GM19043 (cell line): Measurements from ENCODE around the gene PCID2.
"Not testable (repeated sequence)": the region's sequence is repeated elsewhere in the genome, so short reads cannot be mapped to it uniquely, and the experiment has no call there.

Experiments used
- ATAC-seq: cut with Tn5 transposase; IDR thresholded peaks from one replicate; pipeline ENCODE4 v1.9.1; 2021; ENCODE audit warnings: low read depth; ENCODE audit not compliant: unreplicated experiment

PCID2 gene

DNA sequence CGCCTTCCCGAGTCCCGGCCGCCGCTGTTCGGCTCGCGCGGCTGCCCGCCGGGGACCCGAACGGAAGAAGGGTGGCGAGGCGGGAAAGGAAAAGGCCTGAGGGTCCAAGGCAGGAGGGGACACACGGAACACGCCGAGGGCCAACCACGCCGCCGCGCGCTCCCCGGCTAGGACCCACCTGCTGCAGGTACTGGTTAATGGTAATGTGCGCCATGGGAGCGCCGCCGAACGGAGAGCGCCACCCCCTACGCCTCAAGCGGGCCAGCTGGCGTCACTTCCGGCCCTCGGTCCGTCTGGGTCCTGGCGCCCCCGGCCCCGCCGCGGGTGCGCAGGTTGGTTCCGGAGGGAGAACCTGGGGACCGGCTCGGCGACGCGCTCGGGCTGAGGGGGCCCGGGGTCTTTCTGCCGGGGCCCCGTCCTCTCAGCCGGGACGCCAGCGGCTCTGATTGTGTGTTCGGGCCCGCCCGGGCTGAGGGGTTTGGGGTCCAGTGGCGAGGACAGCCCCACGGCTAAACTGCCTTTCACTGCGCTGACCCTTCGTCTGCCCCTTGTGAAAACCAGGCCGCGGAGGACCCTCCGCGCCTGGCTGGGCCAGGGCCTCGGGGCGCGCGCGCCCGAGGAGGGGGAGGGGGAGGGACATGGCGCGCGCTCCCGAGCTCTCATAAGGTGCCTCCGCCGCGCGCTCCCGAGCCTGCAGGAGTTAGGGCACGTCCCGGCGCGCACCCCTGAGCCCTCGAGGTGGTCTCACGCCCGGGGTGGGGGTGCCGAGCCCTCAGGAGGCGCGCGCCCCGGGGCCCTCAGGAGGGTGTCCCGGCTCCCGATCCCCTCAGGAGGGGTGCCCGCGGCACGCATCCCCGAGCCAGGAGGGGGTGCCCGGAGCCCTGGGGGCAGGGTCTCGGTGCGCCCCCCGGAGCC lies at the start of gene PCID2:
PCID2 (minus strand) TSS at position 249 of the 915 bp plus-strand sequence; CDS start at position 214, 35 bp downstream.
- ATAC-seq, result peak; percentile 76

DNA sequence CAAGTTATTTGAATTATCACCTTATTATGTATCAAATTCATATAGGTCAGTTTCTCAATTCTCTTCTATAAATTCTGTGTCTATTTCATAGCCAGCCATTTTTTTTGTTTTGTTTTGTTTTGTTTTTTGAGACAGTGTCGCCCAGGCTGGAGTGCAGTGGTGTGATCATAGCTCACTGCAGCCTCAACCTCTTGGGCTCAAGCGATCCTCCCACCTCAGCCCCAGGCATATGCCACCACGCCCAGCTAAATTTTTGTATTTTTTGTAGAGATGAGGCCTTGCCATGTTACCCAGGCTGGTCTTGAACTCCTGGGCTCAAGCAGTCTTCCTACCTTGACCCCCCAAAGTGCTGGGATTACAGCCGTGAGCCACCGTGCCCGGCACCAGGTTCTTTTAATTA lies 49.4 kb upstream of the PCID2 start:
- ATAC-seq, result not testable (repeated sequence)

DNA sequence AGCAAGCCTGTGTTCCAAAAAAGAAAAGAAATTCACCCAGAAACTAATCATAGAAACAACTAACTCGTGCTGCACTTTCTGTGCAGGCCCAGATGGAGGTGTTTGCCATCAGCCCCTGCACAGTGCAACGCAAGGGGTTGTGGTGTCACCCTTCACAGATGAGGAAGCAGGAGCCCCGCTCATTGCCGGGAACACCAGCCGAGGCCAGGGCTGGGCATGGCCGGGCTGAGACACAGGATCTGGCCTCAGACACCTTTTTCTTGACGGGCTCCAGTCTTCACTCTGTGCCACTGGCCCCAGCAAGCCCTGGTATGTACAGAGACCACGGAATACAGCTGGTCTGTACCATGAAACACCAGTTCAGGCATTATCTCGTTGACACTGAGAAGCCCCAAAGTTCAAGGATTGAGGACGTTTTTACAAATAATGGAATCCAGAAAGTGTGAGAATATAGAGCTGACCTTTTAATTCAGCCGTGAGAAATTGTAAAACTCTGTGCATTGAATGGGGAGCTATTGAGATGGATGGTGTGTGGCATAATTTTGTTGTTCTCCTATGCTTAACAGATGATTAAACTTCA lies 44.1 kb upstream of the PCID2 start:
- no peak for ATAC-seq

DNA sequence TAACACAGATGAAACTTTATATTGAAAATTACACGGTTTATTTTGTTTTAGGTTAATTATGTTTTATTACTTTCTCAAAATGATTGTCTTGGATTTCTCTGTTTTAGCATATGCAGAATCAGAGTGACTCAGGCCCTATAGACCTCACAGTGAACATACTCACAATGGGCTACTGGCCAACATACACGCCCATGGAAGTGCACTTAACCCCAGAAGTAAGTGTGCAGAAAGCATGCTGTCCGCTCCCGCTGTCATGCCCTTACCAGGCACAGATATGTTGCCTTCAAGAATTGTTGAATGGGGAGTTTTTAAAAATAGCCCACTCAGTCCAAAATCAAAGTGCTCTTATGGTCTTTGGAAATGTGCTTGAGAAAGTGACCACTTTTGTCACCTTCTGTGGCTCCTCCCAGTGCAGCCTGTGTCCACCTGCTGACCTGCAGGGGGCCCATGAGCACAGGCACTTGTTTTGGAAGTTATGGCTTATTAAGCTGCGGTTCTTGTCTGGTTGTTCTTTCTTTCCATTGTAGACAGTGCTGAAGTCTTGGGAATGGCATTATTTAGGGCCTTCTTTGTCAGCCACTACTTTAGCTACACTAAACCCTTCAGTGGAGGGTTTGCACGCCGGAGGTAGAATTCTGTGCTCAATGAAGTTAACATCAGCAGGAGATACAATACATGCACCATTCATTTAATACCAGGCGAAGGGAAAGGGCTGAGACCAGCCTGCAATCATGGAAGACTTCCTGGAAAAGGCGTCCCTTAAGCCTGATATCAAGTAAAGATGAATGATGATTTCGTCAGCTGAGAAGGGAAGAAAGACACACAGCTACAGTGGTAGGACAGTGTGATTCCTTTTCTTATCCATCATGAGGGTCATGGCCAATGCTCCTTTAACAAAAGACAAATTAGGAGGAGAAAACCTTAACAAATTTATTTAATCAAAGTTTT lies 37.7 kb upstream of the PCID2 start:
- no peak for ATAC-seq

DNA sequence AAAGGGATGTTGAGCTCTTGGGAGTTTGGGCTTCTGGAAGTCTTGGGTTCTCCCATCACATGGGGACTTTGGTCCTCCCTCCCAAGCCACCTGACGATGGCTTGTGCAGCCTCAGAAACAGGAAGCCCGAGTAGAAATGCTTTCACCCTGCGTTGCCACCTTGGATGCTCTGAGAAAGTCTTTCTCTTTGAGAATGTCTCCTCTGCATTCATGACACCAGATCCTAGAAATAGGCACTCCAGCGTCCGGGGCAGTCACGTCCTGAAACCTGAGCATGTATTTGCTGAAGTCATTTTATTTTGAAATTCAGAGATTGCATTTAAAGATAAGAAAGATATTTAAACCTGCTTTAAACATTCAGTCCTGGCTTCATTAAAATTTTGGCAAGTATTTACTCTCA lies 35.4 kb upstream of the PCID2 start:
- ATAC-seq, result no peak

DNA sequence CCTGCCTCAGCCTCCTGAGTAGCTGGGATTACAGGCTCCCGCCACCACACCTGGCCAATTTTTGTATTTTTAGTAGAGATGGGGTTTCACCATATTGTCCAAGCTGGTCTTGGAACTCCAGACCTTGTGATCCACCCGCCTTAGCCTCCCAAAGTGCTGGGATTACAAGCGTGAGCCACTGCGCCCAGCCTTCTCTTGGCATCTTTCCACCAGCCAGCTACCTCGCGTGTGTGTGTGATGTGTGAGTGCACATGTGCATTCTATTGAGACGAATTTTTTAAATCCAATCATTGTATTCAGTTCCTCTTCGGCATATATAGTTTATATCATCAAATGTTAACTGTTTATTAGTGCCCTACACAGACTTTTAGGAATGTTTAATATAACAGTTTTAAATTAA lies 33.2 kb upstream of the PCID2 start:
- not testable (repeated sequence) for ATAC-seq

DNA sequence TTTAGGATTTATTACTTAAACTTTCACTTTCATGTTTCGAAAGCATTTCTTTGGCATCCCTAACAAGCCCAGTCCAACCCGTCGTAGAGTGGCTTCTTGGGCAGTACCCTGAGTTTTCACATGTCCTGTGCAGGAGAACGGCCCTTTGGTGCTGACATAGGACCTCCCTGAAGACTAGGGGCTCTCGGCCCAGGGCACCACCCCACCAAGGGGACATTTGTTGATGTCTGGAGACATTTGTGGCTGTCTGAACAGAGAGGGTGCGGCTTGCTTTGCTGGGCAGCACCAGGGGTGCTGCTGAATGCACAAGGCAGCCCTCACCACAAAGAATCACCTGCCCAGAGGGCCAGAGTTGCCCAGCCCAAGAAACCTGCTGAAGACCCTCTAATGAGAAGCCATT lies 31.5 kb upstream of the PCID2 start:
- no peak for ATAC-seq

DNA sequence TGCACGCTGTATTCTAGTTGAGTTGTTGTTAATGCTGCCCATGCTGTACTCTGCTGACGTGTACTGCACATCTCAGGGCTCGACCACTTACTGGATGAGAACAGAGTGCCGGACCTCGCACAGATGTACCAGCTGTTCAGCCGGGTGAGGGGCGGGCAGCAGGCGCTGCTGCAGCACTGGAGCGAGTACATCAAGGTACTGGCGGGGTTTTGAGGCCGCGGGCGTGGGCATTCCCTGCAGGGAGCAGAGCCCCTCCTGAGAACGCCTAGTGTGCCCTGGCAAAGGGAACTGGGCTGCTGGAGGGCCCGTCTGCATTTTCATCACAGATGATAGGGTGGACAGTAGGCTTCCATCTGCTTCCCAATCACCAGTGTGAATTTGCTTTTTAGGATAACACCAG lies 30.9 kb upstream of the PCID2 start:
- ATAC-seq, result no peak

DNA sequence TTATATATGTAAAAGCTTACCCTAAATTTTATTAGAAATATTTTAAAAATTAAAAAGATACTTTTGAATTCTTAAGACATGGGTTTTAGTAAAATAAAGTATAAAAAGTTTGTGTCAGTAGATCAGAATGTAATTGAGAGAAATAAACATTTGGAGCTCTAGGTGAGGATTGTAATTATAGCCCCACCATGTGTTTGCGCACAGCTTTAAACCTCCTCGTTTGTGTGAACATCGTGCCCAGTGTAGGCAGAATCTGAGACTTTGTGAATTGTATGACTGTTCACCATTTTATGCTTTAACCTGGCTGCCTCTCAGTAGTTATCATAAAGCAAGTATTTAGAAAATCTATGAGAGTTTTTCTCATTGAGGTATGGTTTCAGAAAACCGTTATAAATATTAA lies 30.1 kb upstream of the PCID2 start:
- ATAC-seq, result no peak

DNA sequence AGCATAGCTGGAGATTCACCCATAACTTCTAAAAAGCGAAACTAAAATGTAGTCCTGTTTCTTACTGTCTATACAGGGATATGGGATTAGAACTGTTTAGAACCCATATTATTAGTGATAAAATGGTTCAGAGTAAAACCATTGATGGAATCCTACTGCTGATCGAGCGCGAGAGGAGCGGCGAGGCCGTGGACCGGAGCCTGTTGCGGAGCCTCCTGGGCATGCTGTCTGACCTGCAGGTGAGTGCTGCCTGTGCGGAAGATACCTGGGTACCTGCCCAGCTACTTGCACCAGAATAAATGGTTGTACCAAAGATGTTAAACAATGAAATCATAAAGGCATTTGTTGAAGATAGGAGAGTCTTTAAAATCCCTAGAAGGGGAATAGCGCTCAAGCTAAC lies 24.6 kb upstream of the PCID2 start:
- ATAC-seq, result no peak

DNA sequence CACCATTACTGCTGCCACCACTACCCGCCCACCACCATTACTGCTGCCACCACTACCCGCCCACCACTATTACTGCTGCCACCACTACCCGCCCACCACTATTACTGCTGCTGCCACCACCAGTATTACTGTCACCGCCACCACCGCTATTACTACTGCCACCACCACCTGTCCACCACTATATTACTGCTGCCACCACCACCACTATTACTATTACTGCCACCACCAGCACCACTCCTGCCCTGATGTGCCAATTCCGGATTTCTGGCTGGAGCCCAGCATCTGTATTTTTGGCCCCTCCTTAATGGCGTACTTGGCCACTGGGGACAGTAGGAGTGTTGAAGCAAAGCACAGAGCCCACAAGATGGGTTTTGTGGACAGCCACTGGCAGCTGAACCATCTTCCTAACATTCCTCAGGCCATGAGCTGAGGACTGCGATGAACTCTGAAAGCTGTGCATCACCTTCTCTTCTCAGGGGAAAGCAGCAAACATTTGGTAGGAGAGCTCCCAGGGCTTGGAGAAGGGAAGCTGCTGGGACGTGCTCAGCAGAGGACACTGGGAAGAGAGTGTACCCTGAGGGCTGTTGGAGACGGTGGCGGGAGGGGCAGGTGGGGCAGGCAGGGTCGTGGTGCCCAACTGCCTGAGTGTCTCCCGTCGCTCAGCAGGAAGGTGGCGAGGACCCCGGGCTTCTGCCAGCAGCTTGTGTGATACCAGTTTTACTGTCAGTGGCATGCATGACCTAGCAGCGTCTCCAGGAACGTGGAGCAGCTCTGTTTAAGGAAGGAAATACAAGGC lies 23.9 kb upstream of the PCID2 start:
- no peak for ATAC-seq

DNA sequence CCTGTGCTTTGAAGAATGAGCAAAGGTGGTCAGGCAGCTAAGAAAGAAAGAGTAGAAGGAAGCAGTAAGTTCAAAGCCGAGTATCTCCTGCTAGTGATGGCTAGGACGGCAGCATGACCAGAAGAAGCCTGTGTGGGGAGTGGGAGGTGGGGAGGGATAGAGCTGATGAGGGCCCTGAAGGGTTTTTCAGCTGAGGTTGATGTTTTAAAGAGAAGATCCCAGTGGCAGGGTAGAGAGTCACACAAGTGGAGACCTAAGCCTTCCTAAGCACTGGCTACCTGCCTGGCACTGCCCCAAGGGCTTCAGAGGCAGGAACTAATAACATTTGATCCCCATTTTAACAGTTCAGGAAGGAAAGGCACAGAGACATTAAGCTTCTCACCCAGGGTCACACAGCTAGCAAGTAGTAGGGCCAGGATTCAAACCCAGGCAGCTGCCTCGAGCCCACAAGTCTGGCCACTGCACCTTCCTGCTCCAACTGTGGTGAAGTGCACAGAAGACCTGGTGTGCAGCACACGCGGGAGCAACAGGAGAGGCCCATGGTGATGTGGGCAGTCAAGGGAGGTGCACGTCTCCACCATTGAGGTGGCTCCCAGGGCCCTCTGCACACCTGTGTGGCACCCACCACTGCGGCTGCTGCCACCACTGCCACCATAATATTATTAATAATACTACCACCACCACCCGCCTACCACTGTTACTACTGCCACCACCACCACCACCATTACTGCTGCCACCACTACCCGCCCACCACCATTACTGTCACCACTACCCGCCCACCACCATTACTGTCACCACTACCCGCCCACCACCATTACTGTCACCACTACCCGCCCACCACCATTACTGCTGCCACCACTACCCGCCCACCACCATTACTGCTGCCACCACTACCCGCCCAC lies 23.1 kb upstream of the PCID2 start:
- no peak for ATAC-seq

DNA sequence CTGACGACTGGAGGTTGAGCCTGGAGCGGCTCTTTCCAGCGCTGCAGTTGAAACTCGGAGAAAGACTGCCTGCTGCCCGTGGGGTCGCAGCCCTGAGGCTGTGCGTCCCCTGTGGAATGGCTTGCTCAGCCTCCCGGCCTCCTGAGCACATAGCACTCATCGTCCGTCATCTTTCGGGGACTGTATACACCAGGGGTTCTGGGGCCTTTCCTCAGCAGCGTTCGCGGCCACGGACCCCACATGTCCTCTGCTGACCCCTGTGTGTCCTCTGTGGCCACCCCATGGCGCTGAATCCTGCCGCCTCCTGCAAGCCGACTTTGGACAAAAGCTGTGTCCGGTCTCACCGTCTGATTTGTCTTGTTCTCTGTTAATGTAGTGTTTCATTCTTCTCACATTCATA lies 21.3 kb upstream of the PCID2 start:
- no peak for ATAC-seq

DNA sequence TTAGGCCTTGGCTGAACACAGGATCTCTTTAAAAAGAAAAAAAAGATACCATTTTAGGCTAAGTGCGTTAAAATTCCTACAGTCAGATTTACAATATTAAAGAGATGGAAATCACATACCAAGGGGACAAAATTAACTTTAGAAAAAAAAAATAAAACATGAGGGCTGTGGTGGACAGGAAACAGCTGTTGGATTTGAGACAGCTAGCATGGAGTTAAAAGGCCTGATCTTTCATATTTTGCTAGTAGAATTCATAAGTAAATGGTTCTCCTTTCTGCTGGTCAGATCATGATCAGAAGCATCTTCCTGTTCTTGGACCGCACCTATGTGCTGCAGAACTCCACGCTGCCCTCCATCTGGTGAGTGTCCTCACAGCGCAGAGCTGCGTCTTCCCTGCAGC lies 20.7 kb upstream of the PCID2 start:
- no peak for ATAC-seq

DNA sequence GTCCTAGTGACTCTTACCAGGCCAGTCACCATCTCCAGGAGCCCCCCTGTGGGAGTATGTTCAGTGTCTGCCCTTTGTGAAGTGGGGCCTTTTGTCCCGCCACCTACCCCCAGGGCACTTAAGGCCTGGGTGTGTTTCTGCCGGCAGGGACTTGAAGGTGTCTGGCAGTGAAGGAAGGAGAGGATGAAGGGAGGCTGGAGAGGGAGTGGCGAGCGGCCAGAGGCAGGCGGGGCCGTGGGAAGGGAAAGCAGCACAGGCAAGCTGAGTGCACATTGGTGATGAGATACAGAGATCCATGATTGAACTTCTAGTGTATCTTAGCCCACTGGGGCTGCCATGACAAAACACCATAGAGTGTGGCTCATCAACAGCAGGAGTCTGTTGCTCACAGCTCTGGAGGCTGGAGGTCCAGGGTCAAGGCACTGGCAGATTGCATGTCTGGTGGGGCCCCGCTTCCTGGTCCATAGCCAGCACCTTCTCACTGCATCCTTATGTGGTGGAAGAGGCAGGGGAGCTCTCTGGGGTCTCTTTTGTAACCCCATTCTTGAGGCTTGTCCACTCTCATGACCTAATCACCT lies 18.5 kb upstream of the PCID2 start:
- no peak for ATAC-seq

DNA sequence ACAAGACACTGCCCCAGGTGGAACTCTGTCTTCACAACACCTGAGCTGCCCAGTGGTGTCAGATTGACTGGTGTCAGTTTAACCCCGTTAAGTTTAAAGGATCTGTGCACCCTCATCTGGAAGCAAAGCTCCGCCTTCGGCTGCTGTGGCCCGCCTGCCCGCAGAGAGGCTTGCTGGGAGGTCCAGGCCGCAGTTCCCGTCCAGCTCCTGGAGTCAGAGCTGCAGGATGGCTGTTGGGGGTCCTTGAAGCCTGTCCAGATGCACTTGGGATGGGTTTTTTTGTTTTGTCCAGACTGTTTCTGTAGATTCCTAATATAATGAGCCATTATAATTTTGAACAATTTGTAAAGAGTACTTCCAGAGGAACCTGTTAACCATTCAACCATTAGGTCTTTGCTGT lies 17.0 kb upstream of the PCID2 start:
- ATAC-seq, result no peak

DNA sequence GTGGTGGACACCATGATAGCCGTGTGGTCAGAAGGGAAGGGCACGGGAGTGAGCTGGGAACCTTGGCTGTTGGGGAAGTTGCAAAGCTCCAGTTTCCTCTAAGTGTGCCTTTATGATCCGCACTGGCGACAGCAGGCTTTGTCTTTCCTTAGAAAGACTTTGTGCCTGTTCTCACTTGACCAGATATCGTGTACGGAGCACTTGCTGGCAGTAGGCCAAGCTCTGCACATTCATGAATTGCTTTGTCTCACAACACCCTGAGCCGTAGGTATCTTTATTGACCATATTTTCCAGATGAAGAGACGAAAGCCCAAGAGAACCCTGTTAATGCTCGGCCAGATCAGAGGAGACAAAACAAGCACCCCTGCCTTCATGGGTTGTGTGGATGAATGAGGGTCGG lies 16.0 kb upstream of the PCID2 start:
- no peak for ATAC-seq

DNA sequence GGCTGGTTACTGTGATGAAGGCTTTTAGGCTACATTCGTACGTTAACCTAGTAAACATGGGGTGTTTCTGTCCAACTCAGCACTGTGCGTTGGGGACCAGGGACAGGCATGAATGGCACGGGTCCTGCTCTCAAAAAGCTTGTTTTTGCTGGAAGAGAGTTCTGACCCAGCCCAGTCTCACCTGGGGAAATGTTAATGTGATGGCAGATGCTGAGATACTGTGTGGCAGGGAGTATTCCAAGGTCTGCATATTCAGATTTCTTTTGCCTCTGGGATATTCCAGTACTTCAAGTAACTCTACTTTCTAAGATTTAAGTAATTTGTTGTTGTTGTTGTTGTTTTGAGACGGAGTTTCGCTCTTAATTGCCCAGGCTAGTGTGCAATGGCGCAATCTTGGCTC lies 14.6 kb upstream of the PCID2 start:
- no peak for ATAC-seq

DNA sequence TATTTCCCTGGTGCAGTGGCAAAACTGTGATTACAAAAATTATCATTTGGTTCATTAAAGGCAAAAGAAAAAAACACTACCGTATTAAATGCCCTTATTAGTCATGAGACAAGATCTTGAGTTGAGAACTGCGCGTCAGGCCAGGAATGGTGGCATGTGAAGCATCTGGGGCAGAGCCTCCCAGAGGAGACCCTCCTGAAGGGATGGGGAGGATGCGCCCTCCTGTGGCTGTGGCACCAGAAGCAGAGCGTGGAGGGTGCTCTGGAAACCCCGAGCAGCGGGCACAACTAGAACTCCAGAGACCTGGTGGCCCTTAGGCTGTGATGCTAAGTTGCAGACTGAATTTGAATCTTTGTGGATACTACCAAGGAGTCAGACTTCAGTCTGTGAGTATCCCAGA lies 12.4 kb upstream of the PCID2 start:
- ATAC-seq, result no peak
